ENCODE measurements around the gene HEXD.
A peak's percentile ranks its signal among the peaks of the same experiment; 100 is the strongest.
"Not testable (repeated sequence)": the region's sequence is repeated elsewhere in the genome, so short reads cannot be mapped to it uniquely, and the experiment has no call there.

The HEXD gene

DNA sequence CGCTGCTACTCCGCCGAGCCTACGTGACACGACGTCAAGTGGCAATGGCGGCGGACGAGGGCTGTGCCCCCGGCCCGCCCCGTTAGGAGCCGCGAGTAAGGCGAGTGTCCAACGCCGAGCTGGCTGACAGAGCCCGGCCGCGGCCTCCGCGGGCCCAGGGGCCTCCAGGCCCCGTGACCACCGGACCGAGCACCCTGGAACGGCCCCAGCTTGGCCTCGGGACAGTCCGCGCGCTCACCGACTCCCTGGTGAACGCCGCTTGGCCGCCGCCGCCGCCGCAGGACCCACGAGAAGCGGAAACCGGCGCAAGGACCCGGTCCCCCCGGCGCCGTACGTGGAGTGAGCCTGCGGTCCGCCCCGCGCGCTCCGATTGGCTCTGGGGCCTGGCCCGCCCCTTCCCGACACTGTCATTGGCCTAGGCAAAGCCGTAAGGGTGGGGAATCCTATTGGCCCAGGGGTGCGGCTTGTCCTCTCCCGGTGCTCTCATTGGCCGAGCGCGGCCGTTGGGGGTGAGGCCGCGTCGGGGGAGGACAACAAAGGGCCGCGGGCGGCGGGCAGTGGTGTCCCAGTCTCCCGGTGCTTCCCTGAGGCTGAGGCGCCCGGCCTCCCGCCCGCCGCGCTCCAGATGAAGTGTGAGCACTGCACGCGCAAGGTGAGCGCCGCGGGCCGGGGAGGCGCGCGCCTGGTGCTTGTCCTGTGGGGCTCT, 40.2 kb downstream of the HEXD start, which contains the start of gene NARF:
Gene NARF (plus strand): TSS at position 563 of the 706 bp plus-strand sequence. CDS start 63 bp downstream, at position 626.
- DNase-seq (ENCODE audit: low spot score): peak; percentile 98

DNA sequence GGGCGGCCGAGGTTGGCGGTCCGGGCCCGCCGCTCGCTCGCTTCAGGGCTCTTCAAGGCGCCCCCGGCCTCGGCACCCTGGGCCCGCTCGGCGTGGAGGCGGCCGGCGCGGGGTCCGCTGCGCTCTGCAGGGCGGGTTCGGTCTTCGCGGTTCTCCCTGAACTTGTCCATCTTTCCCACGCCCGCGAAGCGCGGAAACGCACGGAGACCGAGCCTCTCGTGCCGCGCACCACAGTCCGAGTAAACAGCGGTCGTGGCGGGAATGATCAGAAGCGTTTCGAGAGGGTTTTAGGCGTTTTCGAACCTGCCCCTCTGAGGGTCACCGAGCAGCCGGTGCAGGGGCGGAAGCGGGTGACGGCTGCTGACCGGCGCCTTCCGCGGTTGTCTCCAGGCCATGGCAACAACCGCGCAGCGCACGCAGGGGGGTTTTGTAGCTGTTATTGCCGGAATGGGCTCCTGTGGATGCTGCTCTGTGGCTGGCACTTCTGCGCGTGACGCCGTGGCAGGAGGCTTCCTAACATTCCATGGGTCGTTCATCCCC, 40.8 kb downstream of the HEXD start:
- DNase-seq (ENCODE audit: low spot score): no peak

DNA sequence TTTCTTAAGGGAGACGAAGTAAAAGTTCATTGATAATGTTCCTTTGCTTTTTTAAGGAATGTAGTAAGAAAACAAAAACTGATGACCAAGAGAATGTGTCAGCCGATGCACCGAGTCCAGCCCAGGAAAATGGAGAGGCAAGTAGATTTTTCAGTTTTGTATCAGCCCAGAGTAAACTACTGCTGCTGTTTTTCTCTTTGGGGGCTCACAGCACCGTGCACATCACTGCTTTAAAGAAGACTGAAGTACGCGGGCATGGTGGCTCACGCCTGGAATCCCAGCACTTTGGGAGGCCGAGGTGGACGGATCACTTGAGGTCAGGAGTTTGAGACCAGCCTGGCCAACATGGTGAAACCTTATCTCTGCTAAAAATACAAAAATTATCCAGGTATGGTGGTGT, 41.8 kb downstream of the HEXD start:
- DNase-seq (ENCODE audit: low spot score): not testable (repeated sequence)

DNA sequence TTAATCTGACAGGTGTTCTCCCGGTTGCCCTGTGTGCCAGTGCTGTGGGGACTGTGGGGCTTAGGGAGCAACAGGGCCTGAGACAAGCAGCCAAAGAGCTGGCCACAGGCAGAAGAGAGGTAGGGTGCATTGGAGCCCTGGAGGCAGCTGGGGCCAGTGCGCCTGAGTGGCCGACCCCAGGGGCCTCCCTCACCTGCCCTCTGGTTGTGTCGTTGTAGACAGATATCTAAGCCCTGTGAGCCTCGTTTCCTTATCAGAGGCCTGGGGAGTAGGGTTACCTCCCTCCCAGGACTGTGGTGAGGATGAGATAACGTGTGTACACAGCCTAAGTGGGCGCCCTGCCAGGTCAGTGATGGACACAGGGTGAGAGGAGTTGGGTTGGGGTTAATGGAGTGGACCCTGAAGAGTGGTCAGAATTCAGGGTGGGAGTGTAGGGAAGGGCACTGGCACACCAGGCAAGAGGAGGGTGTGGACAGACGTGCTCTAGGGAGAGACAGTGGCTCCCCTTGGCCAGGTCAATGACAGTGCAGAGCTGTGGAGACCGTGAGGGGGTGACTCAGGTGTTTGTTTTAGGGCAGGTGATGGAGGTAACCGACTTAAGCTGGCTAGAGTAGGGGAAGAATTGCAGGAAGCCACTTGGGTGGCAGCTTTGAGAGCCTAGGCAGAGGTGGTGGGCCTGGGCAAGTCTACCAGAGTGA, 43.8 kb downstream of the HEXD start:
- DNase-seq (ENCODE audit: low spot score): peak; percentile 93

DNA sequence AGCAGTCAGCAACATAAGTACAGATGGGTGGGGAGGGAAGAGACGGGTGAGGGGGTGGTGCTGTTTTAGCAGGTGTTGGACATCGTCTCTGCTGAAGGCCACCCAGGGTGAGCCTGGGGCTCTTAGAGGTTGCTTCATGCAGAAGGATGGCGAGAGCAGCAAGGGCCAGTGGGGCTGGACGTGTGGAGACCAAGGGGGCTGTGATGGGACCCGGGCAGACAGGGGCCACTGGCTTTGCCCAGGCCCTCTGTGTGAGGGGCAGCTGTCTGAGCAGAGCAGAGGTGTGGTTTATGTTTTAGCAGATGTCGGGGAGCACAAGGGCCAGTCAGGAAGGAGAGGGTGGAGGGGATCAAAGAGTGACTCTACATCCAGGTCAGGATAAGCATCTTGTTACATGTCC, 45.2 kb downstream of the HEXD start:
- peak; percentile 32 for DNase-seq (ENCODE audit: low spot score)

DNA sequence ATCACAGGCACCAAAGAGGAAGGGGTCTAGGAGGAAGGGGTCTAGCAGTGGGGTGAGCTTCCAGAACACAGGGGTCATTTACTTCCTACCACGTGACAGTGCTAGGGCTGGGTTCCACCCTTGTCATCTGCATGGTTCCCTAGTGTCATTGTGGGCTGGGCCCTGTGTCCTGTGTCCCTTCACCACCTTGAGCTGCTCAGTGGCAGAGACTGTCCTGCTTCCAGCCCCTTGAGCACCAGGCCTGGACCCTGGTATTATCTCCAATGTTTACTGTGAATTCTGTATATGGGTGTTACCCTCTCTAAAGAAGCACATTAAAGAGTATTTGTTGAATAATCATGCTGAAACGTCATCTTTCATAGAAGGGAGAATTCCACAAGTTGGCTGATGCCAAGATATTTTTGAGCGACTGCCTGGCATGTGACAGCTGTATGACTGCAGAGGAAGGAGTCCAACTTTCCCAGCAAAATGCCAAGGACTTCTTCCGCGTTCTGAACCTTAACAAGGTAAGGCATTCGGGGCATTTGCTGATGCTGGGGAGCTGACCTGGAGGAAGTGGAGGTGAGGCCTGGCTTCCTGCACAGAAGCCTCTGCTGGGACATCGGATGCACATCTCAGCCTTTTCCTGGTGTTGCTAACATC, 45.9 kb downstream of the HEXD start:
- DNase-seq (ENCODE audit: low spot score): peak; percentile 43

DNA sequence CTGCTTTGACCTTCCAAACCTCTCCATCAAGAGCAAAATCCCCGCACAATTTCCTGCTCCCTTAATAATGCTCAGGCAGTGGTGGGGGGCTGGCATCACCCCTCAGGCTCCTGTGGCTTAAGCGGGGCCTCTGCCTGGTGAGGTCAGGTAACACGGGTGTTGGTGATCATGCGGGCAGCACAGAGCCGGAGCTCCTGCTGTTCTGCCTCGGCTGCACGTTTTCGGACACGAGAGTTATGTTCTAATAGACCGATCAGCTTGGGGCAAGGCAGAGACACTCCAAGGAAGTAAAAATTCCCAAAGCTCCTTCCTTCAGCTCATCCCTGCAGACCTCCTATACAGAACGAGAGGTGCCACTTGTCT, 46.4 kb downstream of the HEXD start:
- DNase-seq (ENCODE audit: low spot score): no peak

DNA sequence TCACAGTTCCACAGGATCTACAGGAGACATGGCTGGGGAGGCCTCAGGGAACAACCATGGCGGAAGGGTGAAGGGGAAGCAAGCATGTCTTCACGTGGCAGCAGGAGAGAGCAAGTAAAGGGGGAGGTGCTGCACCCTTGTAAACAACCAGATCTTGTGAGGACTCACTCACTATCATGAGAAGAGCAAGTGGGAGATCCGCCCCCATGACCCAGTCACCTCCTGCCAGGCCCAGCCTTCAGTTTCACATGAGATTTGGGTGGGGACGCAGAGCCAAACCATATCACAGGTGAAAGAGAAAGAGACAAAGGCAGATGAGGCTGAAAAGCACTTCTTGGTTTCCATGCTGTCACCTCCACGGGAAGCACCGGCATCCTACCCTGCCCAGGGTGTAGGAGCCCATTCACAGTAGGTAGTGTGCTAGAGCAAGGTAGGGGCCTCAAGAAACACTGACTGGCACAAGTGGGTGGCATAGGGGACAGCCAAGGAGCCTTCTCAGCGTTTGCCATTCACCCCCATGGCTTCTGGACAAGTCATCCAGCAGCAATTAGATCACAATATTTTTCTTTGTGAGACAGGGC, 47.0 kb downstream of the HEXD start:
- DNase-seq (ENCODE audit: low spot score): peak; percentile 72

DNA sequence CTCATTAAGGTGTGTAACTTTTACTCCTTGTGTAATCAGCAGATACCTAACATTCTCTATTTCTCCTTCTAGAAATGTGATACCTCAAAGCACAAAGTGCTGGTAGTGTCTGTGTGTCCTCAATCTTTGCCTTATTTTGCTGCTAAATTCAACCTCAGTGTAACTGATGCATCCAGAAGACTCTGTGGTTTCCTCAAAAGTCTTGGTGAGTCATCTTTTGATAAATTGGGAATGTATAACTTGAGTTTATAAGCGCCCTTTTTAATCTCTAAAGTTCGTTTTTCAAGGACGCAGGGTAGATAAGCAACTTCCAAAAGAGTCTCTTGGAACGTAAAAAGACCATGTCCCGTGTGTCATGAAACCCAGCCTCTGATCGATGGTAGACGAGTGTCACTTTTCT, 50.5 kb downstream of the HEXD start:
- no peak for DNase-seq (ENCODE audit: low spot score)

DNA sequence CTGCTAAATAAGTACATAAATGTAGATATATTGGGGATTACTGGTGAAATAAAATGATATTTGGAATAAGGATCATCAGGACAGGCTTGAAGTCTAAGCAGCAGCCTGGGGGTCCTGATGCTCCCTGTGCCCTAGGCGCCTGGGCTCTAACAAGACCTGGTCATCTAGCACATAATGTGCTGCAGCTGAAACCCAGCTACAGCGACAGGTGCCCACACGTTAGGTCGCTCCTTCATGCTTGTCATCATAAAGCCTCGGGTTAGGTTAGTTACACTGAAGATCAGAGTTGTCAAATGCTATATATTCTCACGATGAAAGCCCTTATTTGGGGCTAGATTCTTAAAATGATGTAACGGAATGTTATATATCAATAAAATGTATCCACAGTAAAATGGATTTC, 51.9 kb downstream of the HEXD start:
- no peak for DNase-seq (ENCODE audit: low spot score)

DNA sequence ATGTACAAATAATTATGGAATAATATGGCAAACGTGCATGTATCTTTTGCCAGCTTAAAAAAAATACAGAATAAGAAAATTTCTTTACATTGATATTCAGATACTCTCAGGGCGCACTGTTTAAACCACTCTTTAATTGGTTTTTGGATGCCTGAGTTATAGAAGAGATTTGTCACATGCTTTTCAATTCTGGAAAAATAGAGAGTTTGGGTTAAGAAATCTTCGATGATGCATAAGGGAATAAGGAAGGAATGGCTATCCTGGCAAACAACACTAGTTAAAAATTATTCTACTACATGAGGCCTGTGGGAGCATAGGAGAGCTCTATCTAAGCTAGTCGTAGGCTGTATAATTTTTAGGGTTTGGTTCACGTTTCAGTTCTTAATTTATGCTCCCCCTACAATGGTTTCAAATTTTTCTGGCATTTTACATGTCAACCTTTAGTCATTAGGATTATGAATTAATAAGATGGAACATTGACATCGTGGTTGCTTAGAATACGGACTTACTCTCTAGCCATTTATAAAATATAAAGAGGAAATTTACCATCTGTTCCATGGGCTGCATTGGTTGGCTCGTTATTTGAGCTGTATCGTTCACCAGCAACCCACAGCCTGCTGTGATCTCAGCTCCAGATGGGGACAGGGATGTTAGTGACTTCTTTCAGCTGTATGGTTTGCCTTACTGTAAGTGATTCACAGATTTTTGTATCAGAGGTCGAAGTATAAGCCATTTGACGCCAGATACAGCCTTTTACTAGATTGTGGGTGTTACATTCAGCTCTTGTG, 56.3 kb downstream of the HEXD start:
- no peak for DNase-seq (ENCODE audit: low spot score)

DNA sequence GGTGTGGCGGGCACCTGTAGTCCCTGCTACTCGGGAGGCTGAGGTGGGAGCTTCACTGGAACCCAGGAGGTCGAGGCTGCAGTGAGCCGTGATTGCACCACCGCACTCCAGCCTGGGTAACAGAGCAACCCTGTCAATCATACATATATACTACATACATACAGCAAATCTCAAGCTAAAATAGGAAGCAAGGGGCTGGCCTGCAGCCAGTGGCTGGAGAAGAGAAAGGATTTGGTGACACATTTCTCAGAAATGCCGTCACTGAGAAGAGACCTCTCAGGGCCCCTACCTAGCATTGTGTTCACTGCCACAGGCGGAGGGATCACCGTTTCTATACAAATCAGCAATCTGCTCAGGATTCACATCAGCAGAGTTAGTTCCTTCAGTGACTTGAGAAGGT, 57.3 kb downstream of the HEXD start:
- DNase-seq (ENCODE audit: low spot score): no peak

DNA sequence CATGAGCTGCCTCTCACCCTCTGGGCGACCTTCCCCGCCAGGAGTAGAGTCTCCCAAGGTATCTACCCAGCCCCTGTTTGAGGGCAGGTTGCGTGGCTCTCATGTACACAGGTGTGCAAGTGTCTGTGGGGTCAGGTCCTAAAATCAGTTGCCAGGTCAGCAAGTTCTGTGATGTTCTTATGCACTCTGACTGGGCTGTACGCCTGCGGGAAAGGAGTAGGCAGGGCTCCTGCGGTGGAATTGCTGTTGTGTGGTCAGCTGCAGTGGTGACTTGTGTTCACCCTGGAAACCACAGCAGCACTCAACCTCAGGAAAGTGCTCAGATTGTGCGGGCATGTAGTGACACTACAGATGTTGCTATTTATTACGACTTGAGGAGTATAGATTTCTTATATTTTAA, 59.8 kb downstream of the HEXD start:
- DNase-seq (ENCODE audit: low spot score): no peak

DNA sequence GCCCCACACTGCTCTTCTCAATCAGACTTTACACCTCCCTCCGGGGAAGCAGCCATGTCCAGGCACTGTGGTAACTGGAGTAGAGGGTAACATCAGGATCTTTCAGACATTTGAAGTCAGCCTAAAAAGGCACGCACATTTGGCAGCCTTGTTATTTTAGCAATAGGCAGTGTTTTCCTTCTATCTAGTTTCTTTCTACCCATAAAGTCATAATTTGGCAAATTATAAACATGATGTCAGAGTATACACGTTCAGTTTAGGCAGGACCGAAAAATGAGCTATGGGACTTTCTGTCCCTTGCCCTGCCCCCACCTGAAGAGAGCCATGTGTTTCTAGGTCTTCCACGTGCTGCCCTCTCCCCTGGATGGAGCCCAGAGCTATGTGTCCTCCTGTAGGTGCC, 61.5 kb downstream of the HEXD start:
- DNase-seq (ENCODE audit: low spot score): no peak

DNA sequence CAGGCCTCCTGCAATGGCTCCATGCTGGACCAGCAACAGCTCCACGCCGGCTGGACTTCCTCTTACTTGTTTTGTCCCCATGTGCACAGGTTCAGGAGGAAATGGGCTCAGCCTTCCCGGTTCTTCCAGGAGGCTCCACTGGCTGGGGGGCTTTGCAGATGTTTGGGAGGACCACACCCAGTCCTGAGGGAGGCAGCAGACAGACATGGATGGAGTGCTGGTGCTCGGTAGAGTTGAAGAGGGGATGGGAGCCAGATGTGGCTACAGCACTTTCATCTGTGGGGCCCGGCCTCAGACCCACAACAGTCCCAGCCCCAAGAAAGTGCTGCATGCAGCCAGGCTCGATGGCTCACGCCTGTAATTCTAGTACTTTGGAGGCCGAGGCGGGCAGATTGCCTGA, 62.2 kb downstream of the HEXD start:
- DNase-seq (ENCODE audit: low spot score): no peak

DNA sequence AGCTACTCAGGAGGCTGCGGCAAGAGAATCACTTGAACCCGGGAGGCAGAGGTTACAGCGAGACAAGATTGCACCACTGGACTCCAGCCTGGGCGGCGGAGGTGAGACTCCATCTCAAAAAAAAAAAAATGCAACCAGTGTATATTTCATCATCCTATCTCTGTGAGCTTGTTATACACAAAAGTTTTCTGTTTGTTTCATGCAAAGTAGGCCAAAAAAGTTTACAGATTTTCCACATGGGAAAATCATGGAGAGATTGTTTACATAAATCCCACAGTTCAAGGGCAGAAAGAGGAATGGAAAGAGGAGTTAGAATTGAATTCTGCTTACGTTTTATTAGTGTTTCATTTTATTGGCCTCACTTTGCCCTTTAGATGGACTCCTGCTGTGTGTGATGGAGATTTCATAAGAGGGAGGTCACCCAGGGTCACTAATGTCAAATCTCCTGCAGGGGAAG, 65.1 kb downstream of the HEXD start:
- no peak for DNase-seq (ENCODE audit: low spot score)

DNA sequence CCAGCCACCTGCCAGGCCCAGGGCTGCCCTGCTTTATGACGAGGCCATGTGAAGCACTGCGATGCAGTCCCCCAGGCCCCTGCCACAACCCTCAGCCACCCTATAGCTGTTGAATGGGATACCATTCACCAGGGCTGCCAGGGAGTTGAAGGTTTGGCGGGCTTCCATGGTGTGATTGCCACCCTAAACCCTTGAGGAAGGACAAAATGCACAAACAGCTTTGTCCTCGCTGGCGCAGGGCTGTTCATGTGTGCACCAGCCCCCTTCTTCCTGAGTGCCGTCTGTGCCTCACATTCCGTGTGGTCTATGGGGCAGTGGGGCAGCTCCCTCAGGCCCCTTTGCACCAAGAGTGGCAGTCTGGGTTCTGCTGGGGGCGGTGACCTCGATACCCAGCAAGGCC, 65.7 kb downstream of the HEXD start:
- no peak for DNase-seq (ENCODE audit: low spot score)

DNA sequence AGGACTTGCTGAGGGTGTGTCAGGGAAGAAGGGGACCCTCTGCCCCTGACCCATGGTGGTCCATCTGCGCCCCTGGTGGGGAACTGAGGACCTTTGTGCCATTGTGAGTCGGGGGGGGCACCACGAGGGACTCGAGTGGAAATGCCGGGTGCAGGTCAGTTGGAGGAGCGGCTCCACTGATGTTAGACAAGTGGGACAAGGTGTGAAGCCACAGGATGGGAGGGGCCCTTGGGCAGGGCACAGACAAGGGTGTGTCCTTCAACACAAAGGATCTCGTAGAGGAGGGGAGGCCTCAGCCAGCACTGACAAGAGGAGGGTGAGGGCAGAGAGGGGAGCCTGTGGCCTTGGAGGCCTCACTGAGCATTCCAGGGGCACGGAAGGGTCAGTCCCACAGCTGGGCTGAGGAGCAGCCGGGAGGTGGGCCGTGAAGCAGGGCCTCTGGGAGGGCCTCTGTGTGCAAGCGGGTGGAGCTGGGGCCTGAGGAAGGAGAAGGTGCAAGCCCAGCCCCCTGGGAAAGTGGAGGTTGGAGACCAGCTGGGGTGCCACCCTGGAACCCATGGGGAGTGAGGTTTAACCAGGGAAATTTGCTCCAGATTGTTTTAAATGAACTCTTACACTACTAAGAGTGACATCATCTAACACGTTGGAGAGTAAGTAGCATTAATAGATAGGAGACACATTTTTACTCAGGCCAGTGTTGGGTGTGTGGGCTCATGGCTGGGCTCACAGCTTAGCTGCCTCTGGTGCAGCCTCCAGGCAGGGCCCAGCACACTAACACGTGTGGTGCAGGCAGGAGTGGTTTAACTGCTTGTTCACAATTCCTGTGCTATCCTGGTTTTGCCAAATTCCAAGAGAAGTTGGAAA, 68.3 kb downstream of the HEXD start:
- no peak for DNase-seq (ENCODE audit: low spot score)

DNA sequence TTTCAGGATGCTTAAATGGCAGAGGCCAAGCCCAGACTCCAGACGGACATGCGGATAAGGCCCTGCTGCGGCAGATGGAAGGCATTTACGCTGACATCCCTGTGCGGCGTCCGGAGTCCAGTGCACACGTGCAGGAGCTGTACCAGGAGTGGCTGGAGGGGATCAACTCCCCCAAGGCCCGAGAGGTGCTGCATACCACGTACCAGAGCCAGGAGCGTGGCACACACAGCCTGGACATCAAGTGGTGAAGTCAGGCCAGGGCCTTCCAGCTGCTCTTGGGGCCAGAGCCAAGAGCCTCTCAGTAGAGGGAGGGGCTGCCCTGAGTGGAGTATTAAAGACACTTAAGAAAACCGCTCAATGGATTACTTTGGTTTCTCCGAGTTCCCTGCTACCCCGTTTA, 69.8 kb downstream of the HEXD start:
- no peak for DNase-seq (ENCODE audit: low spot score)

DNA sequence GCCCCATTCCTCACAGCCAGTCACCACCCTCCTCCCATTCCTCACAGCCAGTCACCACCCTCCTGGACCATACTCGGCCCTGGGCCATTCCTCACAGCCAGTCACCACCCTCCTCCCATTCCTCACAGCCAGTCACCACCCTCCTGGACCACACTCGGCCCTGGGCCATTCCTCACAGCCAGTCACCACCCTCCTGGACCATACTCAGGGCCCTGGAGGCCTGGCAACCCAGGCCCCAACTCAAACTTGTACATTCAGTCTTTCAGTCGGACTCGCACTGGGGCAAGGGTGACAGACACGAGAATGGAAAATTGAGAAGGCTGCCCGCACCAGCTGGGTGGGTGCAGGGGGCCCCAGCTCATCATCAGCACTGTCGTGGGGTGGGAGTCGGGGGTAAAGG, 71.0 kb downstream of the HEXD start:
- DNase-seq (ENCODE audit: low spot score): no peak

Data from hematopoietic multipotent progenitor cell treated with erythropoietin and hydrocortisone succinate and interleukin-3 and kit ligand, for 15 days (in vitro differentiated cells).